NCI-H2196 treated with DMSO at 0.1 percent for 48 hours (cell line): ENCODE results near the gene RTN4RL2.
"Not testable (repeated sequence)": the region's sequence is repeated elsewhere in the genome, so short reads cannot be mapped to it uniquely, and the experiment has no call there.

ENCODE experiments used
- DNase-seq: peaks from one replicate; lab custom pipeline; 2025; ENCODE audit not compliant: unreplicated experiment; lab: John Stamatoyannopoulos, UW

RTN4RL2 gene

GRCh38 chr11:57432714-57433163, 27.6 kb upstream of the RTN4RL2 start:
- DNase-seq: no peak

GRCh38 chr11:57434640-57435546, 25.4 kb upstream of the RTN4RL2 start:
- DNase-seq: no peak

GRCh38 chr11:57436031-57436430, 24.3 kb upstream of the RTN4RL2 start:
- no peak for DNase-seq

GRCh38 chr11:57438345-57439285, 21.7 kb upstream of the RTN4RL2 start:
- no peak for DNase-seq

- DNase-seq: no peak
Observed at GRCh38 chr11:57439786-57440185, 20.5 kb upstream of the RTN4RL2 start.

- DNase-seq: no peak
Observed at GRCh38 chr11:57440744-57441414, 19.4 kb upstream of the RTN4RL2 start.

- DNase-seq: no peak
Observed at GRCh38 chr11:57444362-57445121, 15.8 kb upstream of the RTN4RL2 start.

- not testable (repeated sequence) for DNase-seq
Observed at GRCh38 chr11:57445122-57445394, 15.3 kb upstream of the RTN4RL2 start.

GRCh38 chr11:57446055-57446454, 14.3 kb upstream of the RTN4RL2 start:
- DNase-seq: no peak

- DNase-seq: no peak
Observed at GRCh38 chr11:57453543-57454177, 6.7 kb upstream of the RTN4RL2 start.

GRCh38 chr11:57456960-57457642, 3.2 kb upstream of the RTN4RL2 start:
- DNase-seq: peak; percentile 69

- DNase-seq: no peak
Observed at GRCh38 chr11:57457643-57458023, 2.7 kb upstream of the RTN4RL2 start.

GRCh38 chr11:57458060-57458409, 2.3 kb upstream of the RTN4RL2 start:
- DNase-seq: no peak

- DNase-seq: no peak
Observed at GRCh38 chr11:57458410-57459163, 1.7 kb upstream of the RTN4RL2 start.

- DNase-seq: no peak
Observed at GRCh38 chr11:57459164-57460021, 935 bp upstream of the RTN4RL2 start.

- DNase-seq: no peak
Observed at GRCh38 chr11:57460758-57461749, 726 bp downstream of the RTN4RL2 start.
